Measurements from ENCODE around the gene ZNRF1.

ZNRF1 gene

GRCh38 chr16:75118943-75119539 lies 120.2 kb downstream of the ZNRF1 start:
- no peak overlapping the region for H2AFZ ChIP-seq (ENCODE audit: low read depth, low read length)
- 75% methylated on average over 6 of the region's 6 CpGs for WGBS
- H3K14ac ChIP-seq (ENCODE audit: low read length in 2 of 2), result no peak overlapping the region
- no peak overlapping the region for H3K27ac ChIP-seq (ENCODE audit: low read length, poor library complexity, severe bottlenecking)
- no peak overlapping the region for H4K91ac ChIP-seq (ENCODE audit: low read length)
- H3K9me3 ChIP-seq (ENCODE audit: control insufficient read depth, low read length), result peaks cover 20% of the 10 kb centered on the region
- no peak overlapping the region for H2BK15ac ChIP-seq (ENCODE audit: low read depth, poor library complexity, severe bottlenecking)
- H3K18ac ChIP-seq (ENCODE audit: low read depth in 1 of 2, low read length in 2 of 2), result no peak overlapping the region
- H3K27me3 ChIP-seq (ENCODE audit: control insufficient read depth in 1 of 2, insufficient read depth in 1 of 2, low read length in 2 of 2), result peaks cover 0 to 2% of the 10 kb centered on the region in 2 experiments
- no peak overlapping the region for H3K4me3 ChIP-seq (ENCODE audit: insufficient read depth in 1 of 2, low read depth in 1 of 2, low read length in 2 of 2)
- H3K23ac ChIP-seq (ENCODE audit: low read length in 2 of 2), result no peak overlapping the region
- no peak overlapping the region for H2BK12ac ChIP-seq (ENCODE audit: low read length in 2 of 2)
- no peak overlapping the region for H3K9ac ChIP-seq (ENCODE audit: low read length)
- H3K79me1 ChIP-seq (replicated peaks; ENCODE audit: low read length, poor library complexity, severe bottlenecking), result no peaks in the 10 kb centered on the region
- H3K4me2 ChIP-seq (ENCODE audit: low read length, poor library complexity, severe bottlenecking), result no peak overlapping the region
- no peak for DNase-seq
- H3K36me3 ChIP-seq (ENCODE audit: control insufficient read depth in 1 of 2, insufficient read depth in 2 of 2, low read depth in 1 of 2, low read length in 2 of 2), result peaks cover 0 to 8% of the 10 kb centered on the region in 2 experiments
- no peak overlapping the region for H2BK120ac ChIP-seq (ENCODE audit: low read depth, low read length)
- no peak overlapping the region for H3K4ac ChIP-seq (ENCODE audit: low read depth in 1 of 2, low read length in 2 of 2)
- peaks cover 6% of the 10 kb centered on the region for H3K4me1 ChIP-seq (ENCODE audit: control insufficient read depth, insufficient read depth, low read depth, low read length)
- H2AK5ac ChIP-seq (ENCODE audit: low read length, severe bottlenecking), result no peak overlapping the region
- H2BK5ac ChIP-seq (ENCODE audit: low read depth, low read length, poor library complexity, severe bottlenecking), result no peak overlapping the region
- H4K8ac ChIP-seq (ENCODE audit: low read length), result no peak overlapping the region

DNA sequence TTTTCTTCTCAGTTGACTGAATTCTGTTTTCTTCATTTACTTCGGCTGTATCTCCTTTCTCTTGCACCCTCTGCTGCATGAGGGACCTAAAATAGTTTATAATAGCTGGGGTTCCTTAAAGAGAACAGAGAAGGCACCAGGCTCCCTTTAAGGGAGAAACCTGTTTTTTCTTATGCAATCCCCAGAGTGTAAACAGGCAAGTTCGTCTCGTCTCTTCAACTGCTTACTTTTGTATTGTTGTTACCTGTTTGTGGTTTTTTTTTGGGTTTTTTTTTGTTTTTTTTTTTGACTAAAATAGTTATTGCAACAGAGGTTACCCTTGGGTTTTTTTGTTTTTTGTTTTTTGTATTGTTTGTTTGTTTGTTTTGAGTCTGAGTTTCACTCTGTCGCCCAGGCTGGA lies 121.4 kb downstream of the ZNRF1 start:
- H4K8ac ChIP-seq (ENCODE audit: low read length), result no peak overlapping the region
- no peak overlapping the region for H2AK5ac ChIP-seq (ENCODE audit: low read length, severe bottlenecking)
- H3K9me3 ChIP-seq (ENCODE audit: control insufficient read depth, low read length), result peaks cover 20% of the 10 kb centered on the region
- no peak overlapping the region for H3K18ac ChIP-seq (ENCODE audit: low read depth in 1 of 2, low read length in 2 of 2)
- H3K14ac ChIP-seq (ENCODE audit: low read length in 2 of 2), result no peak overlapping the region
- H3K27me3 ChIP-seq (ENCODE audit: control insufficient read depth in 1 of 2, insufficient read depth in 1 of 2, low read length in 2 of 2), result no peaks in the 10 kb centered on the region
- H3K4me2 ChIP-seq (ENCODE audit: low read length, poor library complexity, severe bottlenecking), result no peak overlapping the region
- no peak overlapping the region for H3K23ac ChIP-seq (ENCODE audit: low read length in 2 of 2)
- H2BK5ac ChIP-seq (ENCODE audit: low read depth, low read length, poor library complexity, severe bottlenecking), result no peak overlapping the region
- no peak overlapping the region for H2BK120ac ChIP-seq (ENCODE audit: low read depth, low read length)
- no peaks in the 10 kb centered on the region for H3K79me1 ChIP-seq (replicated peaks; ENCODE audit: low read length, poor library complexity, severe bottlenecking)
- no peak for DNase-seq
- no peaks in the 10 kb centered on the region for H3K36me3 ChIP-seq (ENCODE audit: control insufficient read depth in 1 of 2, insufficient read depth in 2 of 2, low read depth in 1 of 2, low read length in 2 of 2)
- no peak overlapping the region for H3K27ac ChIP-seq (ENCODE audit: low read length, poor library complexity, severe bottlenecking)
- no peak overlapping the region for H3K9ac ChIP-seq (ENCODE audit: low read length)
- WGBS, result 90% methylated on average over 3 of the region's 4 CpGs
- no peak overlapping the region for H2AFZ ChIP-seq (ENCODE audit: low read depth, low read length)
- H3K4me3 ChIP-seq (ENCODE audit: insufficient read depth in 1 of 2, low read depth in 1 of 2, low read length in 2 of 2), result no peak overlapping the region
- H2BK12ac ChIP-seq (ENCODE audit: low read length in 2 of 2), result no peak overlapping the region
- H3K4ac ChIP-seq (ENCODE audit: low read depth in 1 of 2, low read length in 2 of 2), result no peak overlapping the region
- peaks cover 5% of the 10 kb centered on the region for H3K4me1 ChIP-seq (ENCODE audit: control insufficient read depth, insufficient read depth, low read depth, low read length)
- H4K91ac ChIP-seq (ENCODE audit: low read length), result no peak overlapping the region
- H2BK15ac ChIP-seq (ENCODE audit: low read depth, poor library complexity, severe bottlenecking), result no peak overlapping the region

DNA sequence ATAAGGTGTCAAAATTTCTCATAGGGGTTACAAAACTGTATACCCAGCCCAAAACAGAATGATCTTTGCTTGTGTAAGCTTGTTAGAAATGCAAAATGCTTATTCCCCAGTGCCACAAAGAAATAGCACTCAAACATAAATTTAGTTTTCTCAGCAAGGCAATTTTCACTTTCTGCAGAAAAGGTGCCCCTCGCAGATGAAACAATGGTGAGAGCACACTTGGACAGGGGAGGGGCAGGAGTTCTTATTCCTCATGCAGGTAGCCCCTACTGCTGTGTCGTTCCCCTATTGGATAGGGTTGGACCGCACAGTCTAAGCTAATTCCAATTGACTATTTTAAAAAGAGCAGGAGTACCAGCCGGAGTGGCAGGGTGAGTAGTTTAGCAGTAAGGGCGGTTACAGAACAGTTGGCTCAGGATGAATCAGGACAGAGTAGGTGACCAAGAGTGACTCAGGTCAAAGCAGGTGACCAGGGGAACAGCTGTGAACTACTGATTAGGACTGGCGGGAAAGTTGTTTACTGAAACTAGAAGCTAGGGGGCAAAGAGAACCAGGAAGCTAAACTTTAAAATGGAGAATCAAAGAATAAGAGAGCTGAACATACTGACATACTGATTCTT lies 123.2 kb downstream of the ZNRF1 start:
- no peak overlapping the region for H3K14ac ChIP-seq (ENCODE audit: low read length in 2 of 2)
- no peak overlapping the region for H3K9ac ChIP-seq (ENCODE audit: low read length)
- no peak overlapping the region for H2BK15ac ChIP-seq (ENCODE audit: low read depth, poor library complexity, severe bottlenecking)

GRCh38 chr16:75122609-75123008 lies 123.8 kb downstream of the ZNRF1 start:
- H2BK15ac ChIP-seq (ENCODE audit: low read depth, poor library complexity, severe bottlenecking), result no peak overlapping the region
- H3K23ac ChIP-seq (ENCODE audit: low read length in 2 of 2), result no peak overlapping the region
- no peaks in the 10 kb centered on the region for H3K36me3 ChIP-seq (ENCODE audit: control insufficient read depth in 1 of 2, insufficient read depth in 2 of 2, low read depth in 1 of 2, low read length in 2 of 2)
- H4K8ac ChIP-seq (ENCODE audit: low read length), result no peak overlapping the region
- no peak overlapping the region for H3K27ac ChIP-seq (ENCODE audit: low read length, poor library complexity, severe bottlenecking)
- no peak overlapping the region for H2AK5ac ChIP-seq (ENCODE audit: low read length, severe bottlenecking)
- H3K4me3 ChIP-seq (ENCODE audit: insufficient read depth in 1 of 2, low read depth in 1 of 2, low read length in 2 of 2), result no peak overlapping the region
- no peaks in the 10 kb centered on the region for H3K79me1 ChIP-seq (replicated peaks; ENCODE audit: low read length, poor library complexity, severe bottlenecking)
- H3K27me3 ChIP-seq (ENCODE audit: control insufficient read depth in 1 of 2, insufficient read depth in 1 of 2, low read length in 2 of 2), result no peaks in the 10 kb centered on the region
- no CpG with 5 or more reads among the region's 1 CpG for WGBS
- no peak overlapping the region for H2BK120ac ChIP-seq (ENCODE audit: low read depth, low read length)
- H2AFZ ChIP-seq (ENCODE audit: low read depth, low read length), result no peak overlapping the region
- no peak overlapping the region for H3K18ac ChIP-seq (ENCODE audit: low read depth in 1 of 2, low read length in 2 of 2)
- H3K9me3 ChIP-seq (ENCODE audit: control insufficient read depth, low read length), result peaks cover 23% of the 10 kb centered on the region
- no peak overlapping the region for H2BK12ac ChIP-seq (ENCODE audit: low read length in 2 of 2)
- no peak overlapping the region for H4K91ac ChIP-seq (ENCODE audit: low read length)
- H2BK5ac ChIP-seq (ENCODE audit: low read depth, low read length, poor library complexity, severe bottlenecking), result no peak overlapping the region
- H3K9ac ChIP-seq (ENCODE audit: low read length), result no peak overlapping the region
- no peak for DNase-seq
- H3K4me2 ChIP-seq (ENCODE audit: low read length, poor library complexity, severe bottlenecking), result no peak overlapping the region
- no peak overlapping the region for H3K14ac ChIP-seq (ENCODE audit: low read length in 2 of 2)
- H3K4me1 ChIP-seq (ENCODE audit: control insufficient read depth, insufficient read depth, low read depth, low read length), result no peaks in the 10 kb centered on the region
- no peak overlapping the region for H3K4ac ChIP-seq (ENCODE audit: low read depth in 1 of 2, low read length in 2 of 2)

More for the DNA sequence above, 123.2 kb downstream of the ZNRF1 start:
- H3K4me3 ChIP-seq (ENCODE audit: insufficient read depth in 1 of 2, low read depth in 1 of 2, low read length in 2 of 2), result no peak overlapping the region
- H3K4ac ChIP-seq (ENCODE audit: low read depth in 1 of 2, low read length in 2 of 2), result no peak overlapping the region
- peaks cover 20% of the 10 kb centered on the region for H3K9me3 ChIP-seq (ENCODE audit: control insufficient read depth, low read length)
- 90% methylated on average over 6 of the region's 6 CpGs for WGBS
- H2BK12ac ChIP-seq (ENCODE audit: low read length in 2 of 2), result no peak overlapping the region
- H3K79me1 ChIP-seq (replicated peaks; ENCODE audit: low read length, poor library complexity, severe bottlenecking), result no peaks in the 10 kb centered on the region
- no peak overlapping the region for H3K4me2 ChIP-seq (ENCODE audit: low read length, poor library complexity, severe bottlenecking)
- H3K36me3 ChIP-seq (ENCODE audit: control insufficient read depth in 1 of 2, insufficient read depth in 2 of 2, low read depth in 1 of 2, low read length in 2 of 2), result no peaks in the 10 kb centered on the region
- H2AFZ ChIP-seq (ENCODE audit: low read depth, low read length), result no peak overlapping the region
- H3K23ac ChIP-seq (ENCODE audit: low read length in 2 of 2), result no peak overlapping the region
- no peak overlapping the region for H4K8ac ChIP-seq (ENCODE audit: low read length)
- H3K18ac ChIP-seq (ENCODE audit: low read depth in 1 of 2, low read length in 2 of 2), result no peak overlapping the region
- no peak overlapping the region for H4K91ac ChIP-seq (ENCODE audit: low read length)
- H2BK120ac ChIP-seq (ENCODE audit: low read depth, low read length), result no peak overlapping the region
- no peaks in the 10 kb centered on the region for H3K4me1 ChIP-seq (ENCODE audit: control insufficient read depth, insufficient read depth, low read depth, low read length)
- no peak overlapping the region for H2BK5ac ChIP-seq (ENCODE audit: low read depth, low read length, poor library complexity, severe bottlenecking)
- H3K27ac ChIP-seq (ENCODE audit: low read length, poor library complexity, severe bottlenecking), result no peak overlapping the region
- H3K27me3 ChIP-seq (ENCODE audit: control insufficient read depth in 1 of 2, insufficient read depth in 1 of 2, low read length in 2 of 2), result no peaks in the 10 kb centered on the region
- no peak overlapping the region for H2AK5ac ChIP-seq (ENCODE audit: low read length, severe bottlenecking)
- no peak for DNase-seq
